Thymus (tissue), 11 donors: ENCODE data around the gene ANO3. TPM values are rescaled to one million over a fixed set of nuclear protein-coding genes. Genes with fewer than 3 reads are reported as not detected.

Experiments used
- DNase-seq, 9 donors: peaks; one replicate each; pipeline ENCODE4 v3.0.0-alpha.2; 2013; ENCODE audit warnings: low spot score in 9 of 9, low read depth in 6 of 9, missing footprints in 1 of 9
- H3K27ac ChIP-seq, 2 donors: one replicate each; pipeline ENCODE4 v1.5.1; 2013; ENCODE audit warnings: control low read depth in 1 of 2, low read depth in 1 of 2, low read length in 1 of 2, mild to moderate bottlenecking in 1 of 2, moderate library complexity in 1 of 2
- H3K27me3 ChIP-seq, 2 donors: one replicate each; pipeline ENCODE4 v1.5.1; 2013; ENCODE audit warnings: low read length in 1 of 2; ENCODE audit not compliant: control insufficient read depth in 2 of 2, insufficient read depth in 1 of 2
- H3K36me3 ChIP-seq, 2 donors: one replicate each; pipeline ENCODE4 v1.5.1; 2013; ENCODE audit warnings: low read length in 1 of 2, mild to moderate bottlenecking in 1 of 2, moderate library complexity in 1 of 2; ENCODE audit not compliant: control insufficient read depth in 2 of 2, insufficient read depth in 2 of 2
- H3K4me1 ChIP-seq, 2 donors: one replicate each; pipeline ENCODE4 v1.5.1; 2013; ENCODE audit warnings: low read length in 2 of 2; ENCODE audit not compliant: control insufficient read depth in 2 of 2, insufficient read depth in 2 of 2
- H3K4me3 ChIP-seq, 2 donors: one replicate each; pipeline ENCODE4 v1.5.1; 2013; ENCODE audit warnings: low read length in 2 of 2, control low read depth in 1 of 2, mild to moderate bottlenecking in 1 of 2
- H3K9me3 ChIP-seq, 2 donors: one replicate each; pipeline ENCODE4 v1.5.1; 2013; ENCODE audit warnings: low read length in 1 of 2, mild to moderate bottlenecking in 1 of 2; ENCODE audit not compliant: control insufficient read depth in 2 of 2, insufficient read depth in 1 of 2
- WGBS: extraction: QIAGEN DNeasy Blood & Tissue Kit; methylation state at CpG from one replicate; pipeline ENCODE4 v1.1.7; 2013; 5-methylcytosine and 5-hydroxymethylcytosine counted together
- polyA plus RNA-seq: library from polyadenylated mRNA; stranded (reverse); fragments of 200-250 nt; gene quantifications from one replicate; pipeline ENCODE4 v1.2.3, GENCODE V29; 2013
- total RNA-seq: library from RNA; stranded (reverse); fragments of 120-200 nt; gene quantifications from one replicate; pipeline ENCODE4 v1.2.4, GENCODE V29; 2013
- donor health status: healthy.

ANO3 gene
- total and polyA plus RNA-seq, 2 donors: 0.09 to 0.25 TPM

DNA sequence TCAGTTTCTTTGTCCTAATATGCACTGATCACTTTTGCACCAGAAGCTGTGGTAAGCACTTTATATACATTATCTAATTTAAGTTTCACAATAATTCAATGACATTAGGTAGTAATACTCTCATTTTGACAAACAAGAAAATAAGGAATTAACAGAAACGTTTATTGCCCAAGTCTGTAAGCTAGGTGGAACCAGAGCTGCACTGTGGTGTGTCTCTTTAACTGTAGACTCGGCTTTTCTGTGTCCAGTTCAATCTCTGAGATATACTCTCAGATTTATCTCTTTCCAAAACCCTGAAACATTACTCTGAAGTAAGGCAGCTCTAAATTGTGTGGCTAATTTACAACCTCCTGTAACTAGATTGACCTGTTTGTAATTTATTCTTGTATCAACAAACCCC, 139.1 kb downstream of the ANO3 start:
- DNase-seq: no peak
- Histone ChIP-seq H3K27ac (no peak overlapping the region), H3K27me3 (no peaks in the 10 kb centered on the region), H3K4me1 (no peaks in the 10 kb centered on the region), H3K36me3 (no peaks in the 10 kb centered on the region), H3K9me3 (no peaks in the 10 kb centered on the region), H3K4me3 (no peak overlapping the region)
- WGBS: 35% methylated on average over 2 of the region's 2 CpGs

DNA sequence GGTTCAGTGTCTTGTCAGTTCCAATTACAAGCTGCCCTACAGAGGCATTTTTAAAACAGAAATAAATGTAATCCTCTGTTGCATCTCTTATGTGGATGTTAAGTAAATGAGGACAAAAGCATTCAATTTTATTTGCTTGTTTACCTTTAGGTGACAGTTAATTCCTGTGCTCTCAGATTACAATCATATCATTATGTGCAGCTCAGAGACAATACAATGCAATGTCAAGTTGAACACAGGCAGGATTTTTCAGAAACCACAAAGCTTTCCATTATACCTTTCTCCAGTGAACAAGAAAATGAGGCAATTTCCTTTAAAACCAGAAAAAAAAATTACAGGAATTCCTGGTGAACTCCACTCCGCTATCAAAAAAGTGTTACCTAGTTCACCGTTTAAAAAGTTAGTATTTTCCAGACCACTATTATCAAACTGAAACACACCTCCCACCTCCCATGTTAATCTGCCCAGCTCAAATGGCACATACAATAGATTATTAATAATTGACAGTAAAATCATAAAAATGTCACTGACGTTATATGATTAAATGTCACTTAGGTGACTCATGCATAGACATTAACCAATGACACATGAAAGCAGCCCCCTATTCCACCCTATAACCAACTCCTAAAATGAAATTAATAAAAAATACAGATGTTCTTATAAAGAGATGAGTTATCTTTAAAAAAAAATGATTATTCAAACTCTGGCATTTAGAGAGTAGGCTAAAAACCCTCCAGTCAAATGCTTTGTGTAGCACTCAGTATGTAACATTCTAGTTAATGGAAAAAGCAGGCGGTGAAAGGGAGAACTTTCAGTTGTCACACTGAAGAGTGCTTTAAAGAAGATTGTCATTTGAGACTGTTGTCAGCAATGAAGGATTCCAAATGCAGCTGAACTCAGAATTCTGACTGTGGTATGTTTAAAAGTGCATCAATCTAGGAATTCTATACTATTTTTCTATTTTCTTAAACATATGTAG, 141.6 kb downstream of the ANO3 start:
- 32% methylated on average over 4 of the region's 4 CpGs for WGBS
- H3K4me1 ChIP-seq: no peaks in the 10 kb centered on the region
- no peaks in the 10 kb centered on the region for H3K36me3 ChIP-seq
- no peak overlapping the region for H3K4me3 ChIP-seq
- H3K27ac ChIP-seq: no peak overlapping the region
- no peaks in the 10 kb centered on the region for H3K27me3 ChIP-seq
- DNase-seq: no peak
- no peaks in the 10 kb centered on the region for H3K9me3 ChIP-seq

DNA sequence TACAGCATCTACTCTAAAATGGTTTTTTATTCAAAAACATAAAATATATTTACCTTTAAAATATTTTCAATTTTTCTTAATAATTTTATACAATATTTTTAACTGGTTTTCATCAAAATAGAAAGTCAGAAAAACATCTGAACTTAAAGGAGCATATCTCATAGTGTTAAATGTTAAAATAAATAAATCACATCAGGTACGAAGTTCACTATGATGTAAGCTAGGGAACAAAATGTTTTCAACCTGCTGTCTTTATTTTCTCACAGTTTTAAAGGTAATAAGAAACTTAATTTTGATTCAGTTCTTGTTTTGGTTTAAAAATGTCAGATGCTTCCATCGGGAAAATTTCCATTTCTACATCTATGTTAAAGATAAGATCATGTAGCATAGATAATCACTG, 142.5 kb downstream of the ANO3 start:
- 85% methylated on average over 2 of the region's 2 CpGs for WGBS
- no peaks in the 10 kb centered on the region for H3K9me3 ChIP-seq
- H3K27ac ChIP-seq: no peak overlapping the region
- H3K36me3 ChIP-seq: no peaks in the 10 kb centered on the region
- DNase-seq: no peak
- H3K4me3 ChIP-seq: no peak overlapping the region
- H3K27me3 ChIP-seq: no peaks in the 10 kb centered on the region
- H3K4me1 ChIP-seq: no peaks in the 10 kb centered on the region

DNA sequence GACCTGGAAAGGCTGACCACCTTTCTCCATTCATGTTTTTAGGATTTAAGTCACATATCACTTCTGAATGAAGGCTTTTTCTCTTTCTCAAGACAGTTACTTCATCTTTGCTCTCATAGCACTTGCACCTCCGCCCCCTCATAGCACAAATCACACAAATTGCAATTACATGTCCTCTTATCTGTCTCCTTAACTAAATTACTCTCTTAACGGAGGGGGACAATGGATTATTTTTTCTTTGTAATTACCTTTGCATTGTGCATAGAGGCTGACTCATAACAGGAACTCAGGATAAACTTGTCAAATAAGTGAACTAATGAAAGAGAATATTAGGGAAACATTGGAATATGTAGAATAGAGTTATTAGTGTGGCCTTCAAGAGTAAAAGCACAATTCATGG, 145.5 kb downstream of the ANO3 start:
- H3K4me3 ChIP-seq: no peak overlapping the region
- no peaks in the 10 kb centered on the region for H3K27me3 ChIP-seq
- H3K4me1 ChIP-seq: no peaks in the 10 kb centered on the region
- no peak for DNase-seq
- 81% methylated on average over 2 of the region's 2 CpGs for WGBS
- H3K27ac ChIP-seq: no peak overlapping the region
- H3K36me3 ChIP-seq: no peaks in the 10 kb centered on the region
- H3K9me3 ChIP-seq: no peaks in the 10 kb centered on the region

DNA sequence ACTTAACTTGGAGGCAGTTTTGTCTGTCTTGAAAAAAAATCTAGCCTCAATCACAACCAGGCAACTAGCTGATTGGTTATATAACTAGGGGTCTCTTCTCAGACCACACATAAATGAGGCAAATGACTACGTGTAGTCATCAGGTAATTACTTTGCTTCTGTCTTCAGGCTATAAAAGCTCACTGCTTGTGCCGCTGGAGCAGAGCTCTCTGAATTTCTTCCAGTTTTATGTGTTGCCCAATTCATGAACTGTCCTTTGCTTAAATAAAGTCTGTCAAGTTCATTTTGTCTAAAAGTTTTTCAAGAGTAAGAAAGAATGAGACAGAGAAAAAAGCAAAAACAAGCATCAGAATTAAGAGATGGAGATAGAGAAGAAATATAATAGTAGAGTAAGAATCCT, 146.8 kb downstream of the ANO3 start:
- no peaks in the 10 kb centered on the region for H3K4me1 ChIP-seq
- no peak for DNase-seq
- WGBS: 85% methylated on average over 2 of the region's 2 CpGs
- no peak overlapping the region for H3K4me3 ChIP-seq
- no peaks in the 10 kb centered on the region for H3K36me3 ChIP-seq
- no peaks in the 10 kb centered on the region for H3K27me3 ChIP-seq
- H3K9me3 ChIP-seq: no peaks in the 10 kb centered on the region
- no peak overlapping the region for H3K27ac ChIP-seq

DNA sequence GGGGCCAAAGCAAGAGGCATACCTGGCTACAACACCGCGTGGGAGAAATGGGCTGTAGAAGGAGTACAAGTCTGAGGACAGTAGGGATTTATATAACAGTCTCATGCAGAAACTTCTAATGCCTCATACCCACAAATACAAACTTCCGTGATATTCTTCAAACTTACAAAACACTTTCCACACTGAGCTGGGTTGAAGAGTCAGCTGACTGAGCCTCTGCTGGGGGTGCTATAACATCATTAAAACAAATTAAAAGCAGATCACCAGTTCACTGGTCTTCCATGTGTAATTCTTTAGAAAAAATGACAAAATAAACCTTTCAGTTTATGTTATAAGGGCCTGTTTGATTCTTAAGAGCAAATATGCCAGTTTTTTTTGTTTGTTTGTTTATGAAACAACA, 148.1 kb downstream of the ANO3 start:
- peaks cover 0 to under 1% of the 10 kb centered on the region in 2 donors for H3K9me3 ChIP-seq
- DNase-seq: no peak
- H3K4me3 ChIP-seq: no peak overlapping the region
- no peaks in the 10 kb centered on the region for H3K36me3 ChIP-seq
- no peaks in the 10 kb centered on the region for H3K4me1 ChIP-seq
- H3K27ac ChIP-seq: no peak overlapping the region
- no peaks in the 10 kb centered on the region for H3K27me3 ChIP-seq
- WGBS: 95% methylated on average over 3 of the region's 3 CpGs

DNA sequence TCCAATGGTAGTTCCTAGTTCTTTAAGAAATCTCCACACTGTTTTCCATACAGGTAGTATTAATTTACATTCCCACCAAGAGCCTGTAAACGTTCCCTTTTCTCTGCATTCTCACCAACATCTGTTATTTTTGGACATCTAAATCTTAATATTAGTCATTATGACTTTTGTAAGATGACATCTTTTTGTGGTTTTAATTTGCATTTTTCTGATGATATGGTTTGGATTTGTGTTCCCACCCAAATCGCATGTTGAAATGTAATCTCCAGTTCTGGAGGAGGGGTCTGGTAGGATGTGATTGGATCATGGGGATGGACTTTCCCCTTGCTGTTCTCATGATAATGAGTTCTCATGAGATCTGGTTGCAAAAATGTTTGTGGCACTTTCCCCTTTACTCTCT, 151.2 kb downstream of the ANO3 start:
- no peak overlapping the region for H3K4me3 ChIP-seq
- peaks cover 0 to 4% of the 10 kb centered on the region in 2 donors for H3K9me3 ChIP-seq
- no peak for DNase-seq
- H3K27me3 ChIP-seq: no peaks in the 10 kb centered on the region
- H3K36me3 ChIP-seq: no peaks in the 10 kb centered on the region
- 86% methylated on average over 2 of the region's 2 CpGs for WGBS
- H3K27ac ChIP-seq: no peak overlapping the region
- H3K4me1 ChIP-seq: no peaks in the 10 kb centered on the region

DNA sequence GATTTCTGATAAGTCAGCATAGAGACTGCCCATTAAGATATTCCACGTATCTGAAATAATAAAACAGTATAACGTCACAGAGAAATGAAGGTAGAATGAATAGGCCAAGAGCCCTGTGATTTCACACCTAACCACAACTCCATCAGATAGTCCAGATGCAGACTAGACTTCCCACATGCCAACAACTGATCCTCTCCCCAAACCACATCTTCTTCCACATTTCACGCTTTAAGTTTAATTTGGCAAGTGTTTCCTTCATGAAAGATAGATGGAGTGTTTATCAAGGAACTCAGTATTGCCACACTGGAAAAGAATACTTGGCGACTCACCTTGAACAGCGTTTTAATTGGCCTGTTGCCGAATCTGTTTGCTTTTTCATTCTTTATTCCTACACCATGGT, 158.6 kb downstream of the ANO3 start:
- WGBS: 88% methylated on average over 6 of the region's 6 CpGs
- H3K9me3 ChIP-seq: peaks cover 0 to 7% of the 10 kb centered on the region in 2 donors
- no peaks in the 10 kb centered on the region for H3K27me3 ChIP-seq
- H3K4me1 ChIP-seq: no peaks in the 10 kb centered on the region
- no peak overlapping the region for H3K27ac ChIP-seq
- DNase-seq: no peak
- H3K4me3 ChIP-seq: no peak overlapping the region
- H3K36me3 ChIP-seq: no peaks in the 10 kb centered on the region

DNA sequence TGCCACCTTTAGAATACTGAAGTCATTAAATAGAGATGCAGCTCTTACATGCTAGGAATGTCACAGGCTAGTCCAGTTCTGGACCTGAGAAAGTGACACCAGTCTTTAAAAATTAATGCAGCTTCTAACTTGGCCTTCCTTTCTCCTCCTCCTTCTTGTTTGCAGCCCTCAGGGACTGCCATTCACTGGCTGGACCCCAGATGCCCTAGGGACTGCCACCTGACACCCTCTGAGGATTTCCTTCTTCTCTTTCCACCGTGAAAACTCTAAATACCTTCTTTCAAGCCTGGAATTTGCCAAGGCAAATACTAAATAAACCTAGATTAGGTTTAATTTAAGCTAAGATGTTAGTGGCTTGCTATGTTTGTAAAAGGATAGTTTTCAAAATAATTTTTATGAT, 161.7 kb downstream of the ANO3 start:
- 28% methylated on average over 1 of the region's 1 CpG for WGBS

More for the DNA sequence above, 161.7 kb downstream of the ANO3 start:
- Histone ChIP-seq H3K4me3 (no peak overlapping the region), H3K27ac (no peak overlapping the region), H3K4me1 (no peaks in the 10 kb centered on the region), H3K36me3 (no peaks in the 10 kb centered on the region), H3K9me3 (peaks cover 0 to 5% of the 10 kb centered on the region in 2 donors), H3K27me3 (no peaks in the 10 kb centered on the region)
- no peak for DNase-seq
